Activated CD4-positive, alpha-beta T cell treated with anti-CD3 and anti-CD28 coated beads, Interleukin-2, amount 50 U/mL, for 4 hours (primary cell): Measurements from ENCODE around the gene PPA1.
"Not testable (repeated sequence)": the region's sequence is repeated elsewhere in the genome, so short reads cannot be mapped to it uniquely, and the experiment has no call there.

Experiments
- DNase-seq, 2 experiments: peaks; one replicate each; pipeline ENCODE4 v3.0.0-alpha.2; 2020

The PPA1 gene

DNA sequence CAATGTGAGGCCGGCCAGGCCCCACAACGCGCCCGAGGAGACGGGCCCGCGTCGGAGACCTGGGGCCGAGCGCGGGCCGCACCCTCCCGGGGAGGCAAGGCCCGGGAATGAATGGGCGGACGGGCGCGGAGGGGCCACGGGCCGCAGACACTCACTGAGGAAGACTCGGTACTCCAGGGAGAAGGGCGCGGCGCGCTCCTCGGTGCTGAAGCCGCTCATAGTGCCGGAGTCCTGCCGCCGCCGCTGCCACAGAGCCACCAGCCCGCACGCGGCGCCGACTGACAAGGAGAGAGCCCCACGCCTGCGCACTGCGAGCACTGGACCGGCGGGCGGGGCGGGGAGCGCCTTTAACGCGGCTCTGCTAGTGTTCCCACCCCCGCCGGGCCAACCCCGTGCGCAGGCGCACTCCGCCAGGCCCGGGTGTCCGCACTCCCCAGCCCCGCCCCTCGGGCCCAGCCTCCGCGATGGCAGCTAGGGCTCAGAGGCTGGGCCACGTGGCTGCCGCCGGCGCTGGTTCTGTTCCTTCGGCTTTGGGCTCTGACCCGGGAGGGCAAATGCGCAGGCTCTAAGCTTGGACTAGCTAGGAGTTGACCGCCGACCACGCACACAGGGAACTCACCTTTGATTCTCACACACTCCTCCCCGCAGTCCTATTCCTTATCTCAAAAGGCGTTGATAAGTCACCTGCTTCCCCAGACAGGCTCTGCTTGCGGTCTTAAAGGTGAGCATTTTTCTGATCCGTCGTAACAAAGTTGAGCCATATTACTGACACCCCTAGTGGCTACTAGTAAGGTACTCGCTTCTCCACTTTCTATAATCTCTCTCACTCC is at the start of gene PPA1:
PPA1 (minus strand) TSS at position 321 of the 830 bp plus-strand sequence; CDS start at position 219, 102 bp downstream.
- peak; percentile 99 for DNase-seq

- no peak for DNase-seq
Measured at GRCh38 chr10:70281609-70282008, 48.4 kb upstream of the PPA1 start.

DNA sequence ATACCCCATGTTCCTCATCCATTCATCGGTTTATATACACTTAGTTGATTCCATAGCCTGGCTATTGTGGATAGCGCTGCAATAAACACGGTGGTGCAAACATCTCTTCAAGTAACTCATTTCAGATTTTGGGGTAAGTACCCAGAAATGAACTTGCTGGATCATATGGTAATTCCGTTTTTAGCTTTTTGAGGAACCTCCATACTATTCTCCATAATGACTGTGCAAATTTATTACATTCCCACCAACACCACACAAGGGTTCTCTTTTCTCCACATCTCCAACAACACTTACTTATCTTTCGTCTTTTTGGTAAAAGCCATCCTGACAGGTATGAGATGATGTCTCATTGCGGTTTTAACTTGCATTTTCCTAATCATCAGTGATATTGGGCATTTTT is 46.9 kb upstream of the PPA1 start:
- DNase-seq: no peak

DNA sequence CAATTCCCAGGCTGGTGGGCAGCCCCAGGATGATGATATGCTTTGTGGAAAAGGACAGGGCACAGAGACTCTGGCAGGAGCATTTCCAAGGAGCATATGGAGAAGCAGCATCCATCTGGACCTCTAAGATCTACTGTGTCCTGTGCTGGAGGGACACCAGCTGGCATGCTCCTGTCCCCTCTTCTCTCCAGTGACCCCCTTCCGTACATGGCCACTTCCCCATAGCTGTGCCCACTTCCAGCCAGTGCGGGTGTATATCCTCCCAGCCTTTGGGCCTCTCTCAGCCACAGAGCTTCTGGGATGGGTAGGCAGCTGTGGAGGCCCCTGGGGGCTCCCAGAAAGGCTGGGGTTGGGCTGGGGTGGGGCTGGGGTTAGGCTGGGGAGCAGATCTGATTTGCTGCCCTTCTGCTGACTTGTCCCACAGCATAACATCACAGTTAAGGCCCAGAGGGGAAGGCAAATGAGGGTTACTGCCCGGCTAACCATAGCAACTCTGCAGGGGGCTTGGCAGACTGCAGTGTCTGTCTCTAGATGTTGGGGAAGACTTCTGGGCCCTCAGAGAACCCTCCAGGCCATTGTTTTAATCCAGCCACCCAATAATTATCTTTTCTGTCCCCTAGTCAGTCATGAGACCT is 44.3 kb upstream of the PPA1 start:
- no peak for DNase-seq

GRCh38 chr10:70274643-70275042 is 41.4 kb upstream of the PPA1 start:
- no peak for DNase-seq

GRCh38 chr10:70272925-70273316 is 39.7 kb upstream of the PPA1 start:
- DNase-seq: no peak

- DNase-seq: no peak
Measured at GRCh38 chr10:70271996-70272924, 39.0 kb upstream of the PPA1 start.

GRCh38 chr10:70270952-70271351 is 37.7 kb upstream of the PPA1 start:
- no peak for DNase-seq

DNA sequence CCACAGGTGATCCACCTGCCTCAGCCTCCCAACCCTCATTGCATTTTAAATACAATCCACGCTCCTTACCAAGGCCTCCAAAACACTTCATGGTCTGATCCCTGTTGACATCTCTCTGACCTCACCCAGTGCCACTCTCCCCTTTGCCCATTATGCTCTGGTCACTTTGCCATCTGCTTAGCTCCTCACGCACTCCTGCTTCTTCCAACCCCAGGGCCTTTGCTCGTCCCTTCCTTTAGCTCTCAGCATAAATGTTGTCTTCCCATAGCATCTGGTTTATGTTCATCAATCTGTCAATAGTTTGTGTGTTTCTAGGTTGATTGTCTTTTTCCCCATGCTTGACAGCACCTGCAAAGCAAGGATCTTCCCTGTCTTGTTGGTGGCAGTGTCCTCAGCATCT is 36.5 kb upstream of the PPA1 start:
- no peak for DNase-seq

DNA sequence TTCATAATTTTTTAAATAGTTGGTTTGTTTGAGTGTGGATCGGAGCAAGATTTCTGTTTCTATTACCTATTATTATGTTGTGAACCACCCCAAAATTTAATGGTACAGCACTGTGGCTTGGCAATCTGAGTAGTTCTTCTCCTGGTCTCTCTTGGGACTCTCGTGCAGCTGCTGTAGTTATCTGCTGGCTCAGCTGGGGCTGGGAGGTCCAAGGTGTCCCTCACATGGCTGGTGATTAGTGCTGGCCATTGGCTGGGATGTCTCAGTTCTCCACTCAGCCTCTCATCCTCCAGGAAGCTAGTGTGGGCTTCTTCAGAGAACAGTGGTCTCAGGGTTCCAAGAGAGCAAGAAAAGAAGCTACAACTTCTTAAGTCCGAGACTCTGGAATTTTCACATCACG is 35.1 kb upstream of the PPA1 start:
- no peak for DNase-seq

DNA sequence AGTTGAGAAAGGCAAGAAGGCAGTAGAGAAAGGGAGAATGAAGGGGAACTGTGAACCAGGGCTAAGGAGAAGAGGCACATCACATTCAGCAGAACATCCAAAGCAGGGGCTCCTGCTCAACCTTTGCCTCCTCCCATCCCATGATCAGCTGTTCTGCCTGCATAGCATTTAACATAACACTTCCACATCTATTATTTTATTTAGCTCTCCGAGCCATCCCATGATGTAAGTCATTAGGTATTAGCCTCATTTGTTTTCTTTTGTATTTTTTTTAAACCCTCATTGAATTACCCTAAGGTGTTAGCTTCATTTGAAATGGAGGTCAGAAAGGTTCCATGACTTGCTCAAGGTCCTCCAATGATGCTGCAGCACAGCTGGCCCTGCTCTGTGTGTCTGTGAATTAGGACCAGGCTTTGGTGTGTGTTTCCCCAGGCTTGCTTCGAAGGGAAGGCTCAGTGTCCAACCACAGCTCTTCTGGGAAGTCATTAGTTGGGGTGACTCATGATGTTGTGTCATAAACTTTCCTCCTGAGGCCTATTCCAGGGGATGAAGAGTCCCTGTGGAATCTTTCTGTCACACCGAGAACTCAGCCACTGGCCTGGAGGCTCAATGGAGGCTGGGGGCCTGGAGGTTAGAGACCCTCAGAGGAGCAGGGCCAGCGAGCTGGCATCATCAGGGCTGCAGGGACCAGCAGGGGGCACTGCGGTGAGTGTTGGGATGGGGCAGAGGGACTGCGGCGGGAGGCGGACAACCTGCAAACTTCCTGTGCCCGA is 34.1 kb upstream of the PPA1 start:
- no peak for DNase-seq

DNA sequence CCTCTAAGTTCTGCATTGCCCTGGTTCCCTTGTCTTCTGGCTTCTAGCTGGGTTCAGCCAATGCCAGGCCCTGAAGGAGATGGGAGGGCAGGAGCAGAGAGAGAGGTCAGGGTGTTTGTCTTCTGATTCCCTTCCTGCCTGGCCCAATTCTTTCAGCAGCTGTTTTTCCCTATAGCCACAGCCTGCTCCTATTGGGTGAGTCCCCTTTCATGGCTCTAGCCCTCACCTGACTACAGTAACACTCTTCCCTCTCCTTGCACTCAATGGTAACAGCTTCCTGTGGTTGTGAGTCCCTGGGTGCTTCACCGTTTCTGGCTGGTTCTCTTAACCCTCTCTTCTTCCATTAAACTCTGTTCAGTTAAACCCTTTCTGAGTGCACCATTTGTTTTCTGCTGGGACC is 33.5 kb upstream of the PPA1 start:
- DNase-seq: no peak

GRCh38 chr10:70266056-70266455 is 32.8 kb upstream of the PPA1 start:
- no peak for DNase-seq

GRCh38 chr10:70265032-70265689 is 31.9 kb upstream of the PPA1 start:
- no peak for DNase-seq

DNA sequence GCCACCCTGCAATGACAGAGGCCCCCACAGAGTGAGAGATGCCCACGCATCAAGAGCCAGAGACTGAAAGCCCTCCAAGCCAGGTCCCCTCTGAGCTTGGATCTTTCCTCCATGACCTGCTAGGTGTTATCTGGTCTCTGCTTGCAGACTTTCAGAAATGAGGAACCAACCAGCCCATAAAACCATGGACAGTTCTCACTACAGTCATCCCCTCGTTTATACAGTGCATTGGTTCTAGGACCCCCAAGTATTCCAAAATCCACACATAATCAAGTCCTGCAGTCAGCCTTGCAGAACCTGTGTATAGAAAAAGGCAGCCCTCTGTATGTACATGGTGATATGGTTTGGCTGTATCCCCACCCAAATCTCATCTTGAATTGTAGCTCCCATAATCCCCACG is 27.5 kb upstream of the PPA1 start:
- DNase-seq: no peak

- no peak for DNase-seq
Measured at GRCh38 chr10:70260259-70260658, 27.0 kb upstream of the PPA1 start.

DNA sequence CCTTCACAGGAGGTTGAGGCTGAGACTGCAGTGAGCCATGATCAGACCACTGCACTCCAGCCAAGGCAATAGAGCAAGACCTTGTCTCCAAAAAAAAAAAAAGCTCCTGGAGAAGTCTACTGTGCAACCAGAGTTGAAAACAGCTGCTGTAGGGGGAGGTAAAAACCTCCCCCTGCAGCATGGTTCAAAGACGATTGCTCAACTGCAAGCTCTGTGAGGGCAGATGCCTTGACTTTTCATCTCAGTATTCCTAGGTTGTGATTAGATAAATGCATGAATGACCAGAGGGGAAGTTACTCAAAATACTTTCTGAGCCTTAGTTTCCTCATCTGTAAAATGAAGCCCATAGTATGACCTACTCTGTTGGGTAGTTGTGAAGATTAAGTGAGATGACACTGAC is 25.0 kb upstream of the PPA1 start:
- no peak for DNase-seq

- DNase-seq: not testable (repeated sequence)
Measured at GRCh38 chr10:70257816-70258215, 24.6 kb upstream of the PPA1 start.

DNA sequence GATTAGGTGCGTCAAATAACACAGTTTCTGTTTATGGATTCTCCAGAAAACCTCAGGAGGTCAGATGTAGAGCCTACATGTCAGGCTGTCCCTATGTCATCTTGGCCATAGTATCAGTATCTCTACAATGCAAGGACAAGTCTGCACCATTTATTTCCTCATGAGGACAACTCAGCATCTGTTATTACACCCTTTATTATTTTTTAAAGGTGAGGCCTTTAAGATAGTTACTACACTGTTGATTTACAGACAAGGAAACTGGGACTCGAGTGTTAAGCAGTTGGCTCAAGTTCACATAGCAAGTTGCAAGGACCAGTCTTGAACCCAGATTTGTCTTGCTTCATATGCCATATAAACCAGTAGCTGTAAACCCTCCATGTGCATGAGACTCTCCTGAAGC is 23.2 kb upstream of the PPA1 start:
- DNase-seq: no peak

DNA sequence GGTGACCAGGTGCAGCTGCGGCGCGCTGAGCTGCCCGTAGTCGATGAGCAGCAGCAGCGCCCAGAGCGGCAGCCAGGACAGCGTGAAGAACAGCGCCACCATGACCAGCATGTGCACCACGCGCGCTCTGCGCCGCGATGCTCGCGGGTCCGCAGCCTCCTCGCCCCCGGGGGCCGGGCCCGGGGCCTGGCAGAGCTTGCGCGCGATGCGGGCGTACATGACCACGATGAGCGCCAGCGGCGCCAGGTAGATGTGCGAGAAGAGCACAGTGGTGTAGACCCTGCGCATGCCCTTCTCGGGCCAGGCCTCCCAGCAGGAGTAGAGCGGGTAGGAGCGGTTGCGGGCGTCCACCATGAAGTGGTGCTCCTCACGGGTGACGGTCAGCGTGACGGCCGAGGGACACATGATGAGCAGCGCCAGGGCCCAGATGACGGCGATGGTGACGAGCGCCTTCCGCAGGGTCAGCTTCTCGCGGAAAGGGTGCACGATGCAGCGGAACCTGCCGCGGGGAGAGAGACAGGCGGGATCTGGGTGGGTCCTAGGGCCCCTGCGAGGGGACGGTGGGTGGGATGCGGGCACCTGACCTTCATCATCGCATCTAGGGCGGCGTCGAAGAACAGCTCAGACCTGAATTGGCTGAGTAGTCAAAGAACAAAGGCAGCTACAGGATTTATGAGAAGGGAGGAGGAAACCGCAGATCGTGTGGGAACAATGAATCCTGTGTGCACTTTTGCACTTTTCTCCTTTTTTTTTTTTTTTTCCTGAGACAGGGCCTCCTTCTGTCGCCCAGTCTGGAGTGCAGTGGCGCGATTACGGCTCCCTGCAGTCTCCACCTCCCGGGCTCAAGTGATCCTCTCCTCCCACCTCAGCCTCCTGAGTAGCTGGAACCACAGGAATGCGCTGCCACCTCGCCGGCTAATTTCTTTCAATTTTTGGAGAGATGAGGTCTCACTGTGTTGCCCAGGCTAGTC is 22.4 kb upstream of the PPA1 start:
- no peak for DNase-seq

DNA sequence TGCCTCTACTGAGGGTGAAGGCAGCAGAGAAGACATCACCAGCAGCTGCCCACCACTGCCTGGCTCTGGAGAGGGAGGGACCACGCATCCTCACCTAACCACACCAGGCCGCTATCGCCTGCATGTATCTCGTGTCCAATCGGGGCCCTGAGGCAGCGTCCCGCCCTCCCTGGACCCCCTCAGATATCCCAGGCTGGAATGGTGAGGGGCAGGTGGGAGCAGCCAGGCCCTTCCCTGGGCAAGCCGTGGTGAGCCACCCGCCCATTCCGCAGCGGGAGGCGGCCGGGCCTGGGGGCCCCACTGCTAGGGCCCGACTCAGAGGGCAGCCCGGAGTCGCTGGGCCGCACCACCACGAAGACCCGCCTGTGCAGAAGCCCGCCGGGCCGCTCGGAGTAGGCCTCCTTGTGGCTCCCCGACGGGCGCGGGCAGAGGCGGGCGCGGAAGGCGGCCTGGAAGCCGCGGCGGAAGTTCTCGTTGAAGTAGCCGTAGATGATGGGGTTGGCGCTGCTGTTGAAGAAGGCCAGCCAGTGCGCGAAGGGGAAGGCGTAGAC is 21.6 kb upstream of the PPA1 start:
- no peak for DNase-seq
